T-helper 2 cell treated with Interferon-gamma antibody and Interleukin-4, amounts not matched to agents 5 μg/mL and 100 μg/mL, for 36 hours (primary cell): ENCODE data around the gene MEGF8.
A peak's percentile ranks its signal among the peaks of the same experiment; 100 is the strongest.

Experiments
- DNase-seq: peaks from one replicate; pipeline ENCODE4 v3.0.0; 2021; ENCODE audit warnings: low spot score
- H3K27ac Mint-ChIP-seq: one replicate; pipeline ENCODE4 v1.8.0; 2021; ENCODE audit warnings: mild to moderate bottlenecking, mixed read lengths
- H3K27me3 Mint-ChIP-seq: one replicate; pipeline ENCODE4 v1.8.0; 2021; ENCODE audit warnings: low read depth, mixed read lengths
- H3K36me3 Mint-ChIP-seq: one replicate; pipeline ENCODE4 v1.8.0; 2021; ENCODE audit warnings: low read depth, mixed read lengths
- H3K4me1 Mint-ChIP-seq: one replicate; pipeline ENCODE4 v1.8.0; 2021; ENCODE audit warnings: low read depth, mixed read lengths
- H3K4me3 Mint-ChIP-seq: one replicate; pipeline ENCODE4 v1.8.0; 2022; ENCODE audit warnings: mild to moderate bottlenecking, moderate library complexity, mixed read lengths
- H3K9me3 Mint-ChIP-seq: one replicate; pipeline ENCODE4 v1.8.0; 2021; ENCODE audit warnings: mixed read lengths

The MEGF8 gene

GRCh38 chr19:42325308-42325895 is at the start of gene MEGF8:
MEGF8 (plus strand) TSS chr19:42325635; CDS start chr19:42326244, 609 bp downstream.
- Mint-ChIP-seq H3K4me1 (peaks cover 14% of the 10 kb centered on the region), H3K27me3 (peaks cover 24% of the 10 kb centered on the region), H3K36me3 (no peaks in the 10 kb centered on the region), H3K4me3 (peak within 1 kb of the TSS; percentile 86), H3K9me3 (no peaks in the 10 kb centered on the region), H3K27ac (peak within 1 kb of the TSS; percentile 52)
- peak; percentile 97 for DNase-seq

DNA sequence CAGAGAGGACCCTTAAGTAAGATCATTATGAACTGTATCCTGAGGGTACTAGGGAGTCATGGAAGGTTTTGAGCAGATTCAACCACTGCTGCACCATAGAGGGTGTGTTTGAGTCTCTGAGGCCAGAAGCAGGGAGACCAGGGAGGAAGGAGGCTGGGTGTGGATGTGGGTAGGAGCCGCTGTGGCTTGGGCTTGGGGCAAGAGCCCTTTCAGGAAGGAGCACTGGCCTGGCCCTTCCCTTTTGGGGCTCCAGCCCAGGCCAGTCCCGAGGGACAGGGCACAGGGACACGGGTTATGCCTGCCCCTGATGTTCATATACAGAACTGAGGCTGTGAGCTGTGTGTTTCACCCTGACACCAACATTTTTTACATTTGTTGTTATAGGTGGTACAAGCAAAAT is 49.2 kb upstream of the MEGF8 start:
- H3K4me3 Mint-ChIP-seq: peak overlapping the region; percentile 32
- no peaks in the 10 kb centered on the region for H3K9me3 Mint-ChIP-seq
- H3K36me3 Mint-ChIP-seq: peaks cover 25% of the 10 kb centered on the region
- H3K27me3 Mint-ChIP-seq: no peaks in the 10 kb centered on the region
- peak overlapping the region; percentile 51 for H3K27ac Mint-ChIP-seq
- H3K4me1 Mint-ChIP-seq: peaks cover 41% of the 10 kb centered on the region
- no peak for DNase-seq

- DNase-seq: no peak
- H3K27ac Mint-ChIP-seq: no peak overlapping the region
- H3K4me3 Mint-ChIP-seq: no peak overlapping the region
Measured at GRCh38 chr19:42276821-42277220, 48.6 kb upstream of the MEGF8 start.

DNA sequence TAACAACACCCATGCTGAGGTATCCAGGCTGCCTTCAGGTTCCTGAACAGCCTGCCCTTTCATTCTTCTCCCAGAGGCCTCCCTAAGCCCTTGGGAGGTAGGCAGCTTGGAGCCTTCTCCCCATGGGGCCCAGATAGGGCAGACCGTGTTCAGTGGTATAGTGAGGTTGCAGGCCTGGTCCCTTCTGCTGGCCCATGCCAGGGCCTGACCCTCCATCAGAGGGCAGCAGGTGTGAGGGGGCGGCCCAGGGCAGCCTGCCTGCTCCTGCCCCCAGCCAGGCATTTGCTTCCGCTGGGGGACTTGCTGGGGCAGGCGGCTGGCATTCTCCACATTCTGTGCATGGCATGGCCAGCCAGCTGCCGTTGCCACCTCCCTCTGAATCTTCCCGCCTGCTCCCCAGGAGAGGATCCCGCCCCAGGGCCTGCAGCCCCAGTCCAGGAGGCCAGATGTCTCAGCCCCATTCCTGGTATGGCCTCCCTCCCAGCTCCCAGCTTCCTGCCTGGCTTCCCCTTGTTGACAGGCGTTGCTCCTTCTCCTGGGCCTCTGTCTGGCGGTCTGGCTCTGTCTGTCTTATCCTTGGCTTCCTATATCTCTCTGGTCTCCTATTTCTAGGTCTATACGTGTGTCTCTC is 47.5 kb upstream of the MEGF8 start:
- H3K4me1 Mint-ChIP-seq: peaks cover 49% of the 10 kb centered on the region
- peaks cover 21% of the 10 kb centered on the region for H3K36me3 Mint-ChIP-seq
- no peaks in the 10 kb centered on the region for H3K9me3 Mint-ChIP-seq
- peak overlapping the region; percentile 56 for H3K27ac Mint-ChIP-seq
- H3K4me3 Mint-ChIP-seq: no peak overlapping the region
- no peak for DNase-seq
- H3K27me3 Mint-ChIP-seq: no peaks in the 10 kb centered on the region

More at GRCh38 chr19:42276821-42277220, 48.6 kb upstream of the MEGF8 start:
- Mint-ChIP-seq H3K4me1 (peaks cover 41% of the 10 kb centered on the region), H3K36me3 (peaks cover 21% of the 10 kb centered on the region), H3K27me3 (no peaks in the 10 kb centered on the region), H3K9me3 (no peaks in the 10 kb centered on the region)

DNA sequence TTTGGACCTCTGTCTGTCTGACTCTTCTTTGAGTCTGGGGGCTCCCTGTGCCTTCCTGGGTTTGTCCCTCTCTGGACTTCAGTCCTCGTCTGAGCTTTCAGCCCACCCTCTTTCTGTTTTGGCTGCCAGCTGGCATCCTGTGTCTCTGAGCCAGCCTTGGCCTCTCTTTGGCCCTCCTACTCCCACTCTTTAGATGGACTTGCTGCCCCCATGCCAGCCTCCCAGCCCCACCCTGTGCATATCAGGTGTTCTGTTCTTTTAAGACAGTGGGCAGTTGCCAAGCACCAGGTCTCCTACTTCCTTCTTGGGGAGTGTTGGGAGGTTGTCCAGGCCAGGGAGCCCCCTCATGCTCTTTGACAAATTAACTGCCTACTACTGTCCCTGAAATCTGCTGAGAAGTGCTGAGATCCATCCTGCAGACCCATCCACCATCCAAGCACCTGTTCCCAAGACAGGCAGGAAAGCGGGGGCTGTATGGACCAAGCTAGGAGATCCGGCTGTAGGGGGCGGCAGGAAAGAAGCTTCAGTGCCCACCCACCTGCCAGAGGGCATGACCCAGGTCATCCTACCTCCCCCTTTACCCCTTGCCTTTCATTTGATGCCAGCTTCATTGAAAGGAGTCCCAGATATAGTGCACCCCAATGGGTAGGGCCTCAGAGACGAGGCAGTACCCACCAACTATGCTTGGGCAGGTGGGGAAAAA is 46.8 kb upstream of the MEGF8 start:
- DNase-seq: no peak
- Mint-ChIP-seq H3K27ac (peak overlapping the region; percentile 91), H3K27me3 (no peaks in the 10 kb centered on the region), H3K4me3 (peak overlapping the region; percentile 85), H3K4me1 (peaks cover 49% of the 10 kb centered on the region), H3K36me3 (peaks cover 18% of the 10 kb centered on the region), H3K9me3 (no peaks in the 10 kb centered on the region)

DNA sequence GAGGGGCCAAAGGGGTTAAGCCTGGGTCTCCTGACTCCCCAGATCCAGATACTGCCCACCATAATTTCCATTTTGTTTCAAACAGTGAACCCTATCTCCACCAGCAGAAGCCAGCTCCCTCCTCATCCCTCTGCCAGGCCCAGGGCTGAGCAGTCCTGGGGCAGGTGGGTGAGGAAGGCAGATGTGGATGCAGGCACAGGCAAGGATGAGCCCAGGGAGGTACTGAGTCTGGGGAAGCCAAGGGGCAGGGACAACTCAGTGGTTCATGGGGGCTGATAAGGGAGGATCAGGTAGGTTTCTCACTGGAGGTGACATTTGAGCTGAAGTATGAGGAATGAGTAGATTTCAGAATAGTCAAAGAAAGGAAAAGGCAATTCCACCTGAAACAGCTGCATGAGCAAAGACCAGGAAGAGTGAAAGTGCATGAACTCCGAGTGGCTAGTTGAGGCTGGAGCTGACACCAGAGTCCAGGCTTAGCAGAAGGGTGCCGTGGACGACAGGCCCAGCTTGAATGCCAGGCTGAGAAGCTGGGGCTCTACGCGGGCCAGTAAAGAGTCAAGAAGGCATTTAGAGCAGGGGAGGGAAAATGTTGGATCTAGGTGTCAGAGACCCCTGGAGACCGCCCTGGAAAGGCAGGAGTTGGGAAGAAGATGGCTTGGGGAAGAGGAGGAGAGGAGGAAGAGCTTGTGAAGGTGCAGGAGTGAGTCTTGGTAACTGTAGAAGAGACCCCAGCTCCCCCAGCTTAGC is 46.1 kb upstream of the MEGF8 start:
- Mint-ChIP-seq H3K9me3 (no peaks in the 10 kb centered on the region), H3K4me3 (peak overlapping the region; percentile 85), H3K4me1 (peaks cover 49% of the 10 kb centered on the region), H3K36me3 (peaks cover 15% of the 10 kb centered on the region), H3K27ac (peak overlapping the region; percentile 91), H3K27me3 (no peaks in the 10 kb centered on the region)
- no peak for DNase-seq

DNA sequence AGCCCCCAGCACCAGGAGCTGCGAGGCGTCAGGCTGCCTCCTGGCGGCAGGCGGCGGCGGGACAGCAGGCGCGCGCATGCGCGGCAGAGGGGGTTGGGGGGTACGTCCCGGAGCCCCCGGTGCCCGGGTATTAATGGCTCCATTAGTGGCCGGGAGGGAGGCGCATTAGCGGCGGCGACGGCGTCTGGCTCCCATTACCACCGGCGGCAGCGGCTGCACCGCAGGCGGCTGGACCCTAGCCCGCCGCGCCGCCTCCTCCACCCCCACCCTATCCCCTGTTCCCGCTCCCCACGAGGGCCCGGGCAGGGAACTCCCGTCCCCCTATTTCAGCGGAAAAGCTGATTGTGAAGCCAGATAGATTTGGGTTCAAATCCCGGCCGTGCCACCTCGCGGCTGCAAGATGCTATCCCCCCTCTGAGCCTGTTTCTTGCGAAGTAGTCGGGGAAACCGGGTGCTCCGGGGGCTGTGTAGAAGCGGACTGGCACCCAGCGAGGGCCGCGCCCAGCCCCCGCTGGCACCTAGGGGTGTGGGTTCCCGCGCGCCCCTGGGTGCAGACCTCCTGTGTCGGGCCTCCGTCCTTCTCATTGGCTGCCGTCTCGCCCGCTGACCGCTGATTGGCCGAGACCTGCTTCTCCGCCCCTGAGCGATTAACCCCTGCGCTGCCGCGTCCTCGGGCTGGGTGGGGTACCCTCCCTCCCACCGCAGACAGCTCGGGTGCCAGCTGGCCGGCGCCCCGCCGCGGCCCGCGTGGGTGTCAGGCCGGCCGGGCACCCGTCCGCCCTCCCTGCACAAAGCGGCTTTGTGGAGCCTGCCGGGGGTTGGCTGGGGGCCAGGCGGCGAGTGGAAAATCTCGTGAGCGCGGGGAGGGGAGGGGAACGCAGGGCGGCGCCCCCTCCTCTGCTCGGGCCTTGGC is 45.3 kb upstream of the MEGF8 start:
- peak overlapping the region; percentile 91 for H3K27ac Mint-ChIP-seq

DNA sequence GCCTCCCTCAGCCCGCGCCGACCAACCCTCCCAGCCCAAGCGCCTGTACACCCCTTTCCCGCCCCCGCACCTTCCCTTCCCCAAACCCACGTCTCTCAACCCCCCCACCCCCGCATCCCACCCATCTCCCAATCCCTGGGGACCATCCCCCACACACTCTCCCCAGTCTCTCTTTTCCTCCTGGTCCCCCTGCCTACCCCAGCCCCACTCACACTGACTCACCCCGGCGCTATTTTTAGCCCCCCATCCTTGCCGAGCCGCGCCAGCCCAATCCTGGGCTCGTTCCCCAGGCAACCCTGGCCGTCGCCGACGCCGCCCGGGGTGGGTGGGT is 44.7 kb upstream of the MEGF8 start:
- peaks cover 7% of the 10 kb centered on the region for H3K36me3 Mint-ChIP-seq
- peaks cover 52% of the 10 kb centered on the region for H3K4me1 Mint-ChIP-seq
- no peak for DNase-seq
- no peak overlapping the region for H3K4me3 Mint-ChIP-seq
- no peaks in the 10 kb centered on the region for H3K9me3 Mint-ChIP-seq
- no peaks in the 10 kb centered on the region for H3K27me3 Mint-ChIP-seq
- H3K27ac Mint-ChIP-seq: no peak overlapping the region

More for the DNA sequence above, 45.3 kb upstream of the MEGF8 start:
- Mint-ChIP-seq H3K9me3 (no peaks in the 10 kb centered on the region), H3K4me1 (peaks cover 51% of the 10 kb centered on the region), H3K4me3 (peak overlapping the region; percentile 85), H3K36me3 (peaks cover 9% of the 10 kb centered on the region), H3K27me3 (no peaks in the 10 kb centered on the region)
- DNase-seq: peak; percentile 89

DNA sequence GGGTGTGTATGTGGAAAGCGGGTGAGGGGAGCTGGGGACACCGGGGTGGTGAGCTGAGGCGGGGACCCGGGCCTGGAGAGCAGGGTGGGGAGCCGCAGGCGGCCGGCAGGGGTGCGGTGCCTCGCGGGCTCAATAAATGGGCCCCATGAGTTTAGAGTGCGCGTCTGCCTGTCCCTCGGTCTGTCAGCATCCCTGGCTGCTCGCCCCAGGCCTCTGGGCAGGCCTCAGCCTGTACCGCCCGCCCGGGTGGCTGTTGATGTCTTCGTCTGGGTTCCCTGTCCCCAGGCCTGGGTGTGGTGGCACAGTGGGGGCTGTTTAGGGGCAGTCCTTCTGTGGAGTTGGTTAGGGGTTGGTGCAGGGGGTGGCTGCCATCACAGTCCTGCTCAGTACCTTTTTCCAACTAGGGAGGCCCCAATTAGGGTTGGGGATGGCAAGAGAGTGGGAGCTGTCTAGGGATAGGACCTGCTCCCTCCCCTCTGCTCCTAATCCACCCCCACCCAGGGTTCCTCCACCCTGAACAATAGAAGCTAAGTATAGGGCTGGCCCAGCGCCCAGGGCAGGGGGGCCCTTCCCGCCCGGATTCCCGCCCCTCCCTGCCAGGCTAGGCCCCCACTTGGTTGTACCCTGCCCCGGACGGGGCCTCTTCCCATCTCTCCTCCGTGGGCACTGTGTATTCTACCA is 44.1 kb upstream of the MEGF8 start:
- no peak for DNase-seq
- Mint-ChIP-seq H3K4me3 (no peak overlapping the region), H3K27ac (no peak overlapping the region)

DNA sequence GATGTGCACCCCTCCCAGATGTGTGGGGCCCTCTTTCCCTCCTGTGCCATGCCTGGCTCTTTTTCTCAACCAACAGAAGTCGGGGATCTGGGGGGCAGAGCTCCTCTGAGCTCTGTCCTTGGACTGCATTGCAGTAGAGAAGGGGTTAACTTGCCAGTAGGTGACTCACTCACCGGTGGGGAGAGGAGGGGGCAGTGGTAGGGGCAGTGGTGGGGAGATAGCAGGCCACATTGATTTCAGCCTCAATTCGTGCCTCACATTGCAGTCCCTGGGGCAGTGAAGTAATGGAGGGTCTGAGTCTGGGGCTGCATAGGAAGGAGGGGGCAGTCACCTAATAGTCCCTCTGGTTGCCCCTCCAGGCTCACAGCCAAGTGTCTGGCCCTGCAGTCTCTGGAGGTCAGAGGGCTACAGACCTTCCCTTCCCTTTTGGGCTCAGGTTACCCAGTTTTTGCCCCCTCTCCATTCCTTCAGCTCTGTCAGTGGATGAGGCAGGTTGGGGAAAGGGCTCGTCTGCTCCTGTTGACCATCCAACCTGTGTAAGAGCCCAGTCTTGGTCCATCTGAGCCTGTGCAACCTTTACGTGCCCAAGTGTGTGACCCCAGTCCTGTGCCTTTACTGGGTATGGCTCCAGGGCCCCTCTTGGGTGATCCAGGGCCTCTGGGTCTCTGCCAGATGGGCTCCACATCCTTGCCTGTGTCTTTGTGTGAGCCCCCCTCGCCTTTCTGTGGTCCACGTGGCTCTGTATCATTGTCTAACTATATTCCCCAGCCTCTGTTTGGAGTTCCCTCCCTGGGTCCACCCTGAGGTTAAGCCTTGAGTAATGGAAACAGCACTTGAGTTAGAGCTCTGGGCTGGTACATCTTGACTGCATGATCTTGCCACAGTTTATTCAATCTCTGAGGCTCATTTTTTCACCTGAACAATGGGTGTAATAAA is 43.3 kb upstream of the MEGF8 start:
- Mint-ChIP-seq H3K4me1 (peaks cover 46% of the 10 kb centered on the region), H3K36me3 (peaks cover 10% of the 10 kb centered on the region), H3K27ac (no peak overlapping the region), H3K9me3 (no peaks in the 10 kb centered on the region), H3K4me3 (no peak overlapping the region), H3K27me3 (no peaks in the 10 kb centered on the region)
- no peak for DNase-seq

More for the DNA sequence above, 44.1 kb upstream of the MEGF8 start:
- Mint-ChIP-seq H3K36me3 (peaks cover 9% of the 10 kb centered on the region), H3K9me3 (no peaks in the 10 kb centered on the region), H3K4me1 (peaks cover 52% of the 10 kb centered on the region), H3K27me3 (no peaks in the 10 kb centered on the region)

- Mint-ChIP-seq H3K36me3 (peaks cover 10% of the 10 kb centered on the region), H3K4me3 (no peak overlapping the region), H3K27me3 (no peaks in the 10 kb centered on the region), H3K27ac (no peak overlapping the region), H3K4me1 (peaks cover 43% of the 10 kb centered on the region), H3K9me3 (no peaks in the 10 kb centered on the region)
- no peak for DNase-seq
Measured at GRCh38 chr19:42282819-42283187, 42.6 kb upstream of the MEGF8 start.
